ENCODE results near the gene CABLES1.

GRCh38 chr18:23170137-23170536 lies 34.9 kb downstream of the CABLES1 start:
- TF ChIP-seq TARDBP (IDR thresholded peaks at IDR 0.05): no peak
- TF ChIP-seq SP1 (IDR thresholded peaks at IDR 0.05): no peak
- no peak for TF ChIP-seq PKNOX1 (IDR thresholded peaks at IDR 0.05)
- TF ChIP-seq CTBP1 (IDR thresholded peaks at IDR 0.05; ENCODE audit: borderline replicate concordance): no peak
- TF ChIP-seq BHLHE40 (IDR thresholded peaks at IDR 0.05; ENCODE audit: borderline replicate concordance): no peak
- no peak for TF ChIP-seq FOXK2 (IDR thresholded peaks at IDR 0.05)
- TF ChIP-seq NFRKB (IDR thresholded peaks at IDR 0.05): no peak
- no peak for TF ChIP-seq SUZ12 (IDR thresholded peaks at IDR 0.05)
